Lower leg skin (tissue), 4 donors: ENCODE results near the gene FAM228A. TPM values are rescaled to one million over a fixed set of nuclear protein-coding genes. Genes with fewer than 3 reads are reported as not detected.
"Not testable (repeated sequence)": the region's sequence is repeated elsewhere in the genome, so short reads cannot be mapped to it uniquely, and the experiment has no call there.

ENCODE experiments used
- DNase-seq, 2 donors: peaks; one replicate each; pipeline ENCODE4 v3.0.0-alpha.2; 2019; ENCODE audit warnings: low spot score in 2 of 2
- H3K4me3 ChIP-seq: fragments of 200-600 bp; sonication (generic); 2 replicates; pipeline ENCODE4 v1.5.1; 2017; ENCODE audit warnings: mild to moderate bottlenecking, low read depth; ENCODE audit not compliant: poor library complexity, severe bottlenecking
- POLR2A ChIP-seq, 2 donors: fragments of 450-650 bp; IDR thresholded peaks; one replicate each; pipeline ENCODE4 v1.6.1; 2016 to 2017; ENCODE audit warnings: antibody characterized with exemption in 2 of 2, mild to moderate bottlenecking in 1 of 2, moderate library complexity in 1 of 2
- whole genome bisulfite sequencing, 2 donors: methylation state at CpG; one replicate each; pipeline ENCODE4 v1.1.5; 2018; 5-methylcytosine and 5-hydroxymethylcytosine counted together
- intact Hi-C: fragments of 100-400 bp; cut with DNase I; formaldehyde crosslinking; loops from one replicate; pipeline ENCODE4 v1.15.0; 2023; ENCODE audit warnings: low total_unique reads
- total RNA-seq, 4 donors: library from RNA; depleted of rRNA; stranded (reverse); fragments of >200 nt; gene quantifications; one replicate each; pipeline ENCODE4 v1.1.0, GENCODE V29; 2016
- TF ChIP-seq, protein P1 (sequence below), 3 donors: fragments of 450-650 bp; IDR thresholded peaks; one replicate each; pipeline ENCODE4 v1.5.1; 2016; ENCODE audit warnings: antibody characterized with exemption in 3 of 3, mild to moderate bottlenecking in 3 of 3, moderate library complexity in 2 of 3

The FAM228A gene
- under 1 TPM in 2 of 4 donors, not detected in 2; 0.25 to 0.26 TPM for total RNA-seq

DNA sequence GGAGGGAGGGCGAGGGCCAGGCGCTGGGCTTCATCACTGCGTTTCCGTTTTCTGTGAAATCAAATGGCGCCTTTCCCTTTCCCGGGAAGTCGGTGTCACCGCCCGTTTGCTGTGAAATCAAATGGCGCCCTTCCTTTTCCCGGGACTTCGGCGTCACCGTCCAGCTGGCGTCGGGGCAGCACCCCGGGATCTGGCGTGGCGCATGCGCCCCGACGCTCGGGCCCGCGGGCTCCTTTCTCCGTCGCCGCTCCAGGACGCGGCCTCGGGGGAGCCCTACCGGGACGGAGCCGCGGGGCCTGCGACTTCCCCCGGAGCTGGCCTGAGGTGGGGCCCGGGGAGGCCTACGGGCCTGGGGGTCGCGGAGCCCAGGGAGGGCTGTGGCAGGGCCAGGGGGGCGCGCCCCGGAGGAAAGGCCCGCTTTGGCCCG lies at the start of gene FAM228A:
Gene FAM228A, plus strand, starts transcription at position 203 of the 427 bp plus-strand sequence. CDS start 428 bp downstream, outside the sequence.
- no peak for DNase-seq
- intact Hi-C loops = no loop called here
- no peak for TF ChIP-seq POLR2A (IDR thresholded peaks at IDR 0.05)
- TF ChIP-seq, protein P1, sequence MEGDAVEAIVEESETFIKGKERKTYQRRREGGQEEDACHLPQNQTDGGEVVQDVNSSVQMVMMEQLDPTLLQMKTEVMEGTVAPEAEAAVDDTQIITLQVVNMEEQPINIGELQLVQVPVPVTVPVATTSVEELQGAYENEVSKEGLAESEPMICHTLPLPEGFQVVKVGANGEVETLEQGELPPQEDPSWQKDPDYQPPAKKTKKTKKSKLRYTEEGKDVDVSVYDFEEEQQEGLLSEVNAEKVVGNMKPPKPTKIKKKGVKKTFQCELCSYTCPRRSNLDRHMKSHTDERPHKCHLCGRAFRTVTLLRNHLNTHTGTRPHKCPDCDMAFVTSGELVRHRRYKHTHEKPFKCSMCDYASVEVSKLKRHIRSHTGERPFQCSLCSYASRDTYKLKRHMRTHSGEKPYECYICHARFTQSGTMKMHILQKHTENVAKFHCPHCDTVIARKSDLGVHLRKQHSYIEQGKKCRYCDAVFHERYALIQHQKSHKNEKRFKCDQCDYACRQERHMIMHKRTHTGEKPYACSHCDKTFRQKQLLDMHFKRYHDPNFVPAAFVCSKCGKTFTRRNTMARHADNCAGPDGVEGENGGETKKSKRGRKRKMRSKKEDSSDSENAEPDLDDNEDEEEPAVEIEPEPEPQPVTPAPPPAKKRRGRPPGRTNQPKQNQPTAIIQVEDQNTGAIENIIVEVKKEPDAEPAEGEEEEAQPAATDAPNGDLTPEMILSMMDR (IDR thresholded peaks at IDR 0.05) = no peak
- WGBS, 2 donors = 44 to 57% methylated on average over 17 to 20 of the region's 46 CpGs
- H3K4me3 ChIP-seq = no peak within 1 kb of the TSS

DNA sequence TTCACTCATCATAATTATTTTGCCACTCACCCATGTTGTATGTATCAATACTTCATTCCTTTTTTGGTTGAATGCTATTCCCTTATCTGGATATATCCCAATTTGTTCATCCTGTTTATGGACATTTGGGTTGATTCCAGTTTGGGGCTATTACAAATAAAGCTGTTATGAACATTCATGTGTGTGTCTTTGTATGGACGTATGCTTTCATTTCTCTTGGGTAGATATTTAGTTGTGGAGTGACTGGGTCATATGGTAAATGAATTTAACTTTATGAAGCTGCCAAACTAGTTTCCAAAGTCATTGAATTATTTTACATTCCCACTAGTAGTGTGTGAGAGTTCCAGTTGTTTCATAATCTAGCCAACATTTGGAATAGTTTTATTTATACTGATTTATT lies 48.9 kb upstream of the FAM228A start:
- H3K4me3 ChIP-seq = no peak overlapping the region
- DNase-seq = no peak
- no peak for TF ChIP-seq POLR2A (IDR thresholded peaks at IDR 0.05)
- TF ChIP-seq, protein P1 (IDR thresholded peaks at IDR 0.05) = no peak
- intact Hi-C loops = no loop called here
- WGBS, 2 donors = 35 to 38% methylated on average over 1 of the region's 1 CpG

DNA sequence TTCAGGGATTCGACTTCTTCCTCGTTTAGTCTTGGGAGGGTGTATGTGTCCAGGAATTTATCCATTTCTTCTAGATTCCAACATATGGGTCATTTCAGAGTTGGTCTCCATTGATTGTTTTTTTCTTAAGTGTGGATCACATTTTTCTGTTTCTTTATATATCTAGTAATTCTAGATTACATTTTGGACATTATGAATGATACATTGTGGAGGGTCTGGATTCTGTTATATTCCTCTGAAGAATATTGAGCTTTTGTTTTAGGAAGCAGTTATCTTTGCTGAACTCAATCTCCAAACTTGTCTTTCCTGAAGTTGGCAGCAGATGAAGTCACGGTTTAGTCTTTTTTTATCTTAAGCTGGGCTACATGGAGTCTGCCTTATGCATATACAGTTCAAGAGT lies 42.3 kb upstream of the FAM228A start:
- no peak overlapping the region for H3K4me3 ChIP-seq
- WGBS, 2 donors = 95 to 96% methylated on average over 3 of the region's 3 CpGs
- no peak for DNase-seq
- no peak for TF ChIP-seq POLR2A (IDR thresholded peaks at IDR 0.05)
- TF ChIP-seq, protein P1 (IDR thresholded peaks at IDR 0.05) = no peak
- intact Hi-C loops = no loop called here

DNA sequence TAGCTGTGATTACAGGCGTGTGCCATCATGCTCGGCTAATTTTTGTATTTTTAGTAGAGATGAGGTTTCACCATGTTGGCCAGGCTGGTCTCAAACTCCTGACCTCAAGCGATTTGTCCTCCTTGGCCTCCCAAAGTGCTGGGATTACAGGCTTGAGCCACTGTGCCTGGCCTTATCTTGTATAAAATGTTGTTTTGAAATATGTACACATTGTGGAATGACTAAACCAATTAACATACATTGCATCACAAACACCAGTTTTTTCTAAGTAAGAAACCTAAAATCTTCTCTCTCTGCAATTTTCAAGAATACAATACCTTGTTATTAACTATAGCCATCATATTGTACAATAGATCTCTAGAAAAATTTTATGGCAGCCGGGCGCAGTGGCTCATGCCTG lies 34.5 kb upstream of the FAM228A start:
- intact Hi-C loops, DNase-seq, H3K4me3 ChIP-seq: not testable (repeated sequence)
- 92 to 96% methylated on average over 5 of the region's 5 CpGs for WGBS, 2 donors

DNA sequence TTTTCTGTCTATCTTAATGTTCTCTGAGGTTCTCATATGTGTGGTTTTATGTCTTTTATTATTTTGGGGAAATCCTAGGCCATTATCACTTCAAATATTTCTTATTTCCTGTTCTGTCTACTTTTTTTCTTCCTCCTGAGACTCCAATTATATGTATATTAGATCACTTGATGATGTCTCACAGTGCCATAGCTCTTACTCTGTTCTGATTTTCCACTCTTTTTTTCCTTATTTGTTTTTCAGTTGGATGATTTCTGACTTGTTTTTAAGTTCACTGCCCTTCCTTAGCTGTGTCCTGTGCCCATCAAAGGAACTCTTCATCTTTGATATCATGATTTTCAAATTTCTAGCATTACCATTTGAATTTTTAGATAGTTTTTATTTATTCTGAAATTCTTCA lies 27.5 kb upstream of the FAM228A start:
- DNase-seq = no peak
- no peak for TF ChIP-seq POLR2A (IDR thresholded peaks at IDR 0.05)
- TF ChIP-seq, protein P1 (IDR thresholded peaks at IDR 0.05) = no peak
- H3K4me3 ChIP-seq = no peak overlapping the region
- intact Hi-C loops = no loop called here

DNA sequence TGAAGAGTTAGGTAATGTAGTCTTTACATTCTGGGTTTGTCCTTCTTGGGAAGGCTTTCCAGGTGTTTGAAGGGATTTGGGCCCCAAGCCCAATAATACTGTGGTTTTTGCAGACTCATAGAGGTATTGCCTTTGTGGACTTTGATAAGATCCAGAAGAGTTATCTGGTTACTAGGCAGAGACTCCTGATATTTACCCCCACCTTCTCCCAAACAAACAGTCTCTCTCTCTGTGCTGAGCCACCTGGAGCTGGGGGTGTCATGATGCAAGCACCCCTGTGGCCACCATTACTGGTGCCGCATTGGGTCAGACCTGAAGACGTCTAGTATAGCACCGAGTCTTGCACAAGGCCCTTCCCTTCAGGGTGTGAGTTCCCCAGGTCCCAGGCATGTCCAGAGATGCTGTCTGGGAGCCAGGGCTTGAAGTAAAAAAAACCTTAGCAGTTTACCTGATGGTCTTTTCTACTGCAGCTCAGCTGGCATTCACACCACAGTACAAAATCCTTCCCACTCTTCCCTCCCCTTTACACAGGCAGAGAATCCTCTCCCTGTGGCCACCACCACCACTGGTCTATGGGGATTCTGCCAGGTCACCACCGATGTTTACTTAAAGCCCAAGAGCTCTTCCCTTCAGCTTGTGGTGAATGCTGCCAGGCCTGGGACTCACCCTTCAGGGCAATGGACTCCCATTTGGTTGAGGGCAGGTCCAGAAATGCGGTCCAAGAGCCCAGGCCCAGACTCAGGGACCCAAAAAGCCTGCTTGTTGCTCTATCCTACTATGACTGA lies 22.2 kb upstream of the FAM228A start:
- WGBS, 2 donors = 95% methylated on average over 5 of the region's 5 CpGs
- TF ChIP-seq POLR2A (IDR thresholded peaks at IDR 0.05) = no peak
- TF ChIP-seq, protein P1 (IDR thresholded peaks at IDR 0.05) = no peak
- intact Hi-C loops = no loop called here
- no peak overlapping the region for H3K4me3 ChIP-seq
- no peak for DNase-seq
